MM.1S (cell line): ENCODE results near the gene RBBP8.

ENCODE experiments used
- EZH2 ChIP-seq: fragments of 300-600 bp; sonication (generic); optimal IDR thresholded peaks from 2 replicates; pipeline ENCODE3; 2017; ENCODE audit warnings: low read depth, mild to moderate bottlenecking, antibody characterized with exemption, low read length, mixed read lengths
- EZH2phosphoT487 ChIP-seq: fragments of 300-600 bp; sonication (generic); IDR thresholded peaks from 2 replicates; pipeline ENCODE4 v1.6.1; 2018; ENCODE audit warnings: antibody characterized with exemption, low read length
- TF ChIP-seq, protein P1 (sequence below): fragments of 300-600 bp; sonication (generic); IDR thresholded peaks from 2 replicates; pipeline ENCODE4 v1.5.1; 2016; ENCODE audit warnings: antibody characterized with exemption, low read length, mixed read lengths

DNA sequence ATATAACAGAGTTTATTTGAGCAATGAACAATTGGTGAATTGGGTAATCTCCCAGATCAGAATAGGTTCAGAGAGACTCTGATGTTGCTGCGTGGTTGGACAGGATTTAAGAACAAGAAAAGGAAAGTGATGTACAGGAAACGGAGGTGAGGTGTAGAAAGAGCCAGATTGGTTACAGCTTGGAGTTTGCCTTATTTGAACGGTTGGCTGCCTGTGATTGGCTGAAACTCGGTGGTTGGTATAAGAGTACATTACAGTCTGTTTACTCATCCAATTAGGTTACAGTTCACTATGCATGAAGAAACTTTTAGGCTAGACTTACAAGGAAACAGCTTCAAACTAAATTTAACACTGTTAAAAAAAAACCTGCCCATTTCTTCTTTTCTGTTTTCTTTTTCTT, 134.1 kb downstream of the RBBP8 start:
- TF ChIP-seq, protein P1, sequence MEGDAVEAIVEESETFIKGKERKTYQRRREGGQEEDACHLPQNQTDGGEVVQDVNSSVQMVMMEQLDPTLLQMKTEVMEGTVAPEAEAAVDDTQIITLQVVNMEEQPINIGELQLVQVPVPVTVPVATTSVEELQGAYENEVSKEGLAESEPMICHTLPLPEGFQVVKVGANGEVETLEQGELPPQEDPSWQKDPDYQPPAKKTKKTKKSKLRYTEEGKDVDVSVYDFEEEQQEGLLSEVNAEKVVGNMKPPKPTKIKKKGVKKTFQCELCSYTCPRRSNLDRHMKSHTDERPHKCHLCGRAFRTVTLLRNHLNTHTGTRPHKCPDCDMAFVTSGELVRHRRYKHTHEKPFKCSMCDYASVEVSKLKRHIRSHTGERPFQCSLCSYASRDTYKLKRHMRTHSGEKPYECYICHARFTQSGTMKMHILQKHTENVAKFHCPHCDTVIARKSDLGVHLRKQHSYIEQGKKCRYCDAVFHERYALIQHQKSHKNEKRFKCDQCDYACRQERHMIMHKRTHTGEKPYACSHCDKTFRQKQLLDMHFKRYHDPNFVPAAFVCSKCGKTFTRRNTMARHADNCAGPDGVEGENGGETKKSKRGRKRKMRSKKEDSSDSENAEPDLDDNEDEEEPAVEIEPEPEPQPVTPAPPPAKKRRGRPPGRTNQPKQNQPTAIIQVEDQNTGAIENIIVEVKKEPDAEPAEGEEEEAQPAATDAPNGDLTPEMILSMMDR, result no peak
- TF ChIP-seq EZH2phosphoT487 (no peak), EZH2 (no peak)
